SH-SY5Y (cell line): ENCODE results near the gene MFSD2A.

Experiments
- GATA2 ChIP-seq: IDR thresholded peaks from 2 replicates; pipeline ENCODE4 v1.6.1; 2011; ENCODE audit warnings: mild to moderate bottlenecking, low read depth, low read length
- GATA3 ChIP-seq: IDR thresholded peaks from 2 replicates; pipeline ENCODE4 v1.6.1; 2011; ENCODE audit warnings: low read depth, mild to moderate bottlenecking, low read length, moderate library complexity

DNA sequence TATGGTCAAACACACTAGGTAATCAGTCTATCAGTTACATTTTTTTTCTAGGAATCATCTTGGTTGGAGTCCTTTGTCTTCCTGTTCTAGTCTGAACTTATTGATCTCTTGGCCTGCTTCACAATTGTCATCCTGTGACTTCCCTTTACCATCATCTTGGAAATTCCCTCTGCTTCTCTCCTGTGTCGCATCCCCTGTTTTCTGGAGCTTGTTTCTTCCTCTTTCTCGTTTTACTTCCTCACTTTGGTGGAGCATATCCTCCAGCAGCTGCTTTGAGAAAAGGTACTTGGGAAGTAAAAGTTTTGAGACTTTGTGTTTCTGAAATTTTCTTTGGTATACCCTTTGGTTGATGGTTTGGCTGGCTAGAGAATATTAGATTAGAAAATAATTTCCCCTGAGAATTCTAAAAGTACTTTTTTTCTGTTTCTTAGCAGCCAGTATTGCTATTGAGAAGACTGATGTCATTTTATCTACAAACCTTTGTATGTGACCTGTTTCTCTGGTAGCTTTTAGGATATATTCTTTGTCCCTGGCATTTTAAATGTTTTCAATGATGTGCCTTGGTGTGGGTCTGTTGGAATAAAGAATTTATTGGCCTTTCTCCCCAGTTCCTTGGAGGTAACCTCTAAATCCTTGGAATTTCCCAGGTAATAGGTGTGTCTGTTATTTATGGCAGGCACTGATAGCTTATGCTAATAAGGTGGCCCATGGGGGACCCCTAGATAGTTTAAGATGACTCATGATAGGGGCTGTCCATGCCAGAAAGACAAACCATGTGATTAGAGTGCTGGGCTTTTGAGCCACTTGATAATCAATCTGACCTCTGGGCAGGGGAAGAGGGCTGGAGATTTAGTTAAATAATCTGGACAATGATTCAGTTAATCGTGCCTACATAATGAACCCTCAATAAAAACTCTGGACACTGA is 47.2 kb upstream of the MFSD2A start:
- no peak for TF ChIP-seq GATA2
- no peak for TF ChIP-seq GATA3
